Endodermal cell (in vitro differentiated cells): ENCODE measurements around the gene PCP4. TPM values are rescaled to one million over a fixed set of nuclear protein-coding genes. Genes with fewer than 3 reads are reported as not detected.
A peak's percentile ranks its signal among the peaks of the same experiment; 100 is the strongest.

Source experiments
- DNase-seq: peaks from one replicate; pipeline ENCODE4 v3.0.0-alpha.2; 2017
- H3K27ac ChIP-seq: 2 replicates; pipeline ENCODE4 v1.5.1; 2013; ENCODE audit warnings: mild to moderate bottlenecking, low read depth, low read length, moderate library complexity
- H3K27me3 ChIP-seq: 2 replicates; pipeline ENCODE4 v1.6.1; 2013; ENCODE audit warnings: mild to moderate bottlenecking, low read length, moderate library complexity; ENCODE audit not compliant: insufficient read depth, control insufficient read depth, poor library complexity, severe bottlenecking
- H3K36me3 ChIP-seq: 2 replicates; pipeline ENCODE4 v1.7.0; 2013; ENCODE audit warnings: mild to moderate bottlenecking, low read length, moderate library complexity; ENCODE audit not compliant: control insufficient read depth, insufficient read depth
- H3K4me1 ChIP-seq: one replicate; pipeline ENCODE4 v1.7.0; 2013; ENCODE audit warnings: low read length; ENCODE audit not compliant: control insufficient read depth, insufficient read depth
- H3K4me3 ChIP-seq: 2 replicates; pipeline ENCODE4 v1.5.1; 2013; ENCODE audit warnings: mild to moderate bottlenecking, low read length, moderate library complexity
- H3K9ac ChIP-seq: 2 replicates; pipeline ENCODE4 v1.6.1; 2013; ENCODE audit warnings: mild to moderate bottlenecking, low read length, moderate library complexity; ENCODE audit not compliant: poor library complexity, severe bottlenecking; ENCODE audit errors: extremely low read depth
- H3K9me3 ChIP-seq: 2 replicates; pipeline ENCODE4 v1.6.1; 2013; ENCODE audit warnings: mild to moderate bottlenecking, low read length, moderate library complexity; ENCODE audit not compliant: control insufficient read depth
- H3K27ac Mint-ChIP-seq: 2 replicates; pipeline ENCODE4 v1.8.0; 2020; ENCODE audit warnings: mixed read lengths
- H3K27me3 Mint-ChIP-seq: 2 replicates; pipeline ENCODE4 v1.8.0; 2021; ENCODE audit warnings: mild to moderate bottlenecking, mixed read lengths; ENCODE audit not compliant: insufficient read depth
- H3K36me3 Mint-ChIP-seq: 2 replicates; pipeline ENCODE4 v1.8.0; 2020; ENCODE audit warnings: low read depth, mixed read lengths
- H3K4me1 Mint-ChIP-seq: 2 replicates; pipeline ENCODE4 v1.8.0; 2020; ENCODE audit warnings: mixed read lengths
- H3K4me3 Mint-ChIP-seq: 2 replicates; pipeline ENCODE4 v1.8.0; 2020; ENCODE audit warnings: mild to moderate bottlenecking, moderate library complexity, mixed read lengths
- H3K9me3 Mint-ChIP-seq: 2 replicates; pipeline ENCODE4 v1.8.0; 2020; ENCODE audit warnings: mild to moderate bottlenecking, mixed read lengths
- WGBS, 2 experiments: methylation state at CpG; one replicate each; pipeline versions ENCODE4 v1.1.5 to v1.1.7; 2013; ENCODE audit warnings: missing lambda C conversion rate in 2 of 2, mixed read lengths in 1 of 2; ENCODE audit not compliant: insufficient coverage in 1 of 2, insufficient read length in 1 of 2; 5-methylcytosine and 5-hydroxymethylcytosine counted together
- total RNA-seq, 2 donors: library from RNA; stranded (reverse); fragmentation: NEBNext Ultra II Directional in 1 of 2; extraction: Animal tissue kit (Norgen Biotek cat#: 25700) in 1 of 2; gene quantifications; 2 replicates in 1 of 2; 3 replicates in 1 of 2; pipeline ENCODE4 v1.2.1, GENCODE V29; 2021
- TF ChIP-seq, protein P1 (sequence below): fragments of 200-600 bp; sonication (generic); conservative IDR thresholded peaks from 2 replicates; pipeline ENCODE4 v1.5.0; 2021; ENCODE audit warnings: antibody characterized with exemption, mild to moderate bottlenecking

The PCP4 gene
- total RNA-seq, 2 donors from 2014 or later: 0.44 TPM; not detected in 1

- H3K27ac Mint-ChIP-seq: no peak overlapping the region
- no peaks in the 10 kb centered on the region for H3K36me3 Mint-ChIP-seq
- Histone ChIP-seq H3K4me1 (no peaks in the 10 kb centered on the region), H3K27me3 (peaks cover 4% of the 10 kb centered on the region), H3K9me3 (no peaks in the 10 kb centered on the region), H3K4me3 (no peak overlapping the region), H3K36me3 (no peaks in the 10 kb centered on the region), H3K9ac (no peak overlapping the region), H3K27ac (no peak overlapping the region)
- H3K4me1 Mint-ChIP-seq: peaks cover 2% of the 10 kb centered on the region
- no peak overlapping the region for H3K4me3 Mint-ChIP-seq
- peak; percentile 74 for DNase-seq
- no peaks in the 10 kb centered on the region for H3K27me3 Mint-ChIP-seq
- TF ChIP-seq, protein P1, sequence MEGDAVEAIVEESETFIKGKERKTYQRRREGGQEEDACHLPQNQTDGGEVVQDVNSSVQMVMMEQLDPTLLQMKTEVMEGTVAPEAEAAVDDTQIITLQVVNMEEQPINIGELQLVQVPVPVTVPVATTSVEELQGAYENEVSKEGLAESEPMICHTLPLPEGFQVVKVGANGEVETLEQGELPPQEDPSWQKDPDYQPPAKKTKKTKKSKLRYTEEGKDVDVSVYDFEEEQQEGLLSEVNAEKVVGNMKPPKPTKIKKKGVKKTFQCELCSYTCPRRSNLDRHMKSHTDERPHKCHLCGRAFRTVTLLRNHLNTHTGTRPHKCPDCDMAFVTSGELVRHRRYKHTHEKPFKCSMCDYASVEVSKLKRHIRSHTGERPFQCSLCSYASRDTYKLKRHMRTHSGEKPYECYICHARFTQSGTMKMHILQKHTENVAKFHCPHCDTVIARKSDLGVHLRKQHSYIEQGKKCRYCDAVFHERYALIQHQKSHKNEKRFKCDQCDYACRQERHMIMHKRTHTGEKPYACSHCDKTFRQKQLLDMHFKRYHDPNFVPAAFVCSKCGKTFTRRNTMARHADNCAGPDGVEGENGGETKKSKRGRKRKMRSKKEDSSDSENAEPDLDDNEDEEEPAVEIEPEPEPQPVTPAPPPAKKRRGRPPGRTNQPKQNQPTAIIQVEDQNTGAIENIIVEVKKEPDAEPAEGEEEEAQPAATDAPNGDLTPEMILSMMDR: peak; percentile 67
- WGBS, 2 experiments: 86 to 91% methylated on average over 7 to 8 of the region's 8 CpGs
- H3K9me3 Mint-ChIP-seq: no peaks in the 10 kb centered on the region
These were observed 57.5 kb downstream of the PCP4 start for GRCh38 chr21:39924577-39925308.

DNA sequence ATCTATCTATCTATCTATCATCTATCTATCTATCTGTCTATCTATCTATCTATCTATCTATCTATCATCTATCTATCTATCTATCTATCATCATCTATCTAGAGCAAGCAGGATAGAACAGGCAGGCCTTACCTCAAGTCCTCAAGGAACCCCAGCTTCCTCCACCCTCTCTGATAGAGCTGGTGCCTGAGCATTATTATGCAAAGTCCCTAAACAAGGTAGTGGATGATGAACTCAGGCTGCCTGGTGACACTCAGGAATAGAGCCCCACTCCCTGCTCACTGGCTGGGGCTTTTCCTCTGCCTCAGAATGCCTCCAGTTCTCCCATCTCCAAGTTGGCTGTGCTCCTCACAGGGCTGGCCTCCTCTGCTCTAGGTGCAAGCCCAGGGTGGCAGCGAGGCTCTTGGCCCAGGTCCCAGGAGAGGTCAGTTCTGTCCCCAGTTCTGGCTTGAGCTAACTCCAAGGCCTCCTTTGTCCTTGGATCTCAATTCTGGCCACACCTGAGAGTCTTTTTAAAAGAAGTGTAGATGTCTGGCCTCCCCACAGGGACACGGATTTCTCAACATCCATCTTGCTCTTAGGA lies 60.2 kb downstream of the PCP4 start:
- DNase-seq: no peak
- Histone ChIP-seq H3K9me3 (no peaks in the 10 kb centered on the region), H3K4me3 (no peak overlapping the region), H3K27ac (no peak overlapping the region), H3K27me3 (peaks cover 9% of the 10 kb centered on the region), H3K4me1 (no peaks in the 10 kb centered on the region), H3K36me3 (no peaks in the 10 kb centered on the region), H3K9ac (no peak overlapping the region)
- H3K27ac Mint-ChIP-seq: no peak overlapping the region
- TF ChIP-seq, protein P1: no peak
- peaks cover 7% of the 10 kb centered on the region for H3K27me3 Mint-ChIP-seq
- H3K4me1 Mint-ChIP-seq: peaks cover 2% of the 10 kb centered on the region
- no peak overlapping the region for H3K4me3 Mint-ChIP-seq
- no peaks in the 10 kb centered on the region for H3K36me3 Mint-ChIP-seq
- no peaks in the 10 kb centered on the region for H3K9me3 Mint-ChIP-seq
- WGBS, 2 experiments: 70 to 83% methylated on average over 1 to 2 of the region's 2 CpGs

DNA sequence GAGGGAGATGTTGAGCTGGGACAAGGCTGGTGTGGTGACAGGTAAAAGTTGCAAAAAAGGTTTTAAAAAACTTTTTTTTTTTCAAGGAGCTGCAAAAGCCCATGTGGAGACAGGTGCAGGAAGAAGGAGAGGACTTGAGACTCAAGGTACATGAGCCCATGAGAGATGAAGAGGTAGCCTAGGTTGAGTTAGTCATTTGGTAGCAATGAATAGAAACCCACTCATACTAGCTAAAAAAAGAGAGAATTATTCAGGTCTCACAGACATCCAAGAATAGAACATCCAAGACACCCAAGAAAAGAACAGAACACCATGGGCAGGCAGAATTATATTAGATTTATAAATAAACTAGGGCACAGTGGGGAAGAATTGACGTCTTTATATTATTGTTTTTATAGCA lies 65.1 kb downstream of the PCP4 start:
- TF ChIP-seq, protein P1: no peak
- Mint-ChIP-seq H3K27me3 (peaks cover 9% of the 10 kb centered on the region), H3K27ac (no peak overlapping the region), H3K36me3 (no peaks in the 10 kb centered on the region), H3K4me1 (no peaks in the 10 kb centered on the region), H3K9me3 (no peaks in the 10 kb centered on the region), H3K4me3 (no peak overlapping the region)
- H3K27me3 ChIP-seq: peaks cover 9% of the 10 kb centered on the region
- H3K27ac ChIP-seq: no peak overlapping the region
- no peak overlapping the region for H3K9ac ChIP-seq
- no peaks in the 10 kb centered on the region for H3K9me3 ChIP-seq
- H3K36me3 ChIP-seq: no peaks in the 10 kb centered on the region
- no peak overlapping the region for H3K4me3 ChIP-seq
- no peak for DNase-seq
- 92% methylated on average over 1 of the region's 1 CpG; no CpG with 5 or more reads in 1 of the 2 experiments for WGBS, 2 experiments
- H3K4me1 ChIP-seq: no peaks in the 10 kb centered on the region
